Activated CD4-positive, alpha-beta T cell treated with anti-CD3 and anti-CD28 coated beads, Interleukin-2, amount 10 ng/mL, durations not matched to agents 7 days and 5 days (primary cell): Measurements from ENCODE around the gene MYMX. TPM values are rescaled to one million over a fixed set of nuclear protein-coding genes. Genes with fewer than 3 reads are reported as not detected.

Experiments used
- CTCF ChIA-PET: fragments of 350-600 bp; sonication (Branson Sonifier 250); formaldehyde crosslinking; loops from one replicate; lab custom pipeline; 2021; ENCODE audit warnings: antibody characterized with exemption; lab: Charles Lee
- POLR2A ChIA-PET: fragments of 350-600 bp; sonication (Branson Sonifier 250); formaldehyde crosslinking; loops from one replicate; lab custom pipeline; 2021; ENCODE audit warnings: antibody characterized with exemption; lab: Charles Lee
- DNase-seq: peaks from one replicate; pipeline ENCODE4 v3.0.0-alpha.2; 2020
- H3K27ac Mint-ChIP-seq: one replicate; pipeline ENCODE4 v1.8.0; 2021; ENCODE audit warnings: mild to moderate bottlenecking, moderate library complexity, mixed read lengths
- H3K27me3 Mint-ChIP-seq: one replicate; pipeline ENCODE4 v1.8.0; 2021; ENCODE audit warnings: mixed read lengths
- H3K36me3 Mint-ChIP-seq: one replicate; pipeline ENCODE4 v1.8.0; 2021; ENCODE audit warnings: low read depth, mixed read lengths
- H3K4me1 Mint-ChIP-seq: one replicate; pipeline ENCODE4 v1.8.0; 2021; ENCODE audit warnings: mixed read lengths
- H3K4me3 Mint-ChIP-seq: one replicate; pipeline ENCODE4 v1.8.0; 2021; ENCODE audit warnings: mild to moderate bottlenecking, moderate library complexity, mixed read lengths
- H3K9me3 Mint-ChIP-seq: one replicate; pipeline ENCODE4 v1.8.0; 2021; ENCODE audit warnings: mixed read lengths
- total RNA-seq, 2 experiments: library from RNA; stranded (reverse); gene quantifications; one replicate each; pipeline ENCODE4 v1.2.3, GENCODE V29; 2021

MYMX gene
- total RNA-seq, 2 experiments from 2014 or later: not detected

DNA sequence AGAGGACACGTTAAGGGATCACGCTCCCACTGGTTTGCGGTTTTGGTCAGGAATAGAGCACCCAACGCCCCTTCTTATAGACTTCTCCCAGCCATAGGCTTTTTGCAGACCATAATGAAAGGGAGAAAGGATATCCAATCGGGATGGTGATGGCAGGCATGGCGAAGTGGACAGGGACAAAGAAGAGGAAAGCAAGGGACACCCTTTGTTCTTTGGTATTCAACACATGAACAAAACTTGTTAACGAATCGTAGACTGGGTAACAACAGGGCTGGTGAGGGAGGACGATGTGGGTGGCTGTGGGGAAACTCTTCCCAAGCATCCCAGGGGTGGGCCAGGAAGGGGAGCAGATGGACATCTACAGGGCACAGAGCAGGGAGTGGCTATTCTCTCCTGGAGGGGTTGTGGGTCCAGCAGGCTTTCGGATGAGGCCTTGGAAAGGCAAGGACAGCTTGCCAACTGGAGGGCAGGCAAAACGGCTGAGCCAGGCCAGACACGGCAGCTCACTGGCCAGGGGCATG lies 28.7 kb downstream of the MYMX start:
- H3K4me3 Mint-ChIP-seq: peak overlapping the region; percentile 99
- CTCF ChIA-PET: interaction anchor here (0.6 to 7.8 kb wide), 5 partner anchors 9 to 73 kb away, joined by 3 to 66 read pairs (median 9); partner anchors contain the start of gene SLC35B2
- POLR2A ChIA-PET: no interaction called here

GRCh38 chr6:44245912-44246662 lies 29.4 kb downstream of the MYMX start:
- Mint-ChIP-seq H3K27me3 (no peaks in the 10 kb centered on the region), H3K9me3 (no peaks in the 10 kb centered on the region), H3K4me3 (peak overlapping the region; percentile 99), H3K27ac (peak overlapping the region; percentile 95), H3K36me3 (peaks cover 41% of the 10 kb centered on the region), H3K4me1 (peaks cover 43% of the 10 kb centered on the region)
- CTCF ChIA-PET: interaction anchor here (1.0 to 7.8 kb wide), 7 partner anchors 8 to 84 kb away, joined by 3 to 66 read pairs (median 9); partner anchors contain the start of genes AARS2 and SLC35B2
- POLR2A ChIA-PET: interaction anchor here (0.6 to 1.9 kb wide), 3 partner anchors 9 to 23 kb away, joined by 3 to 15 read pairs (median 5); partner anchors contain the start of gene SLC29A1
- DNase-seq: peak; percentile 79

More for the DNA sequence above, 28.7 kb downstream of the MYMX start:
- Mint-ChIP-seq H3K27ac (peak overlapping the region; percentile 95), H3K27me3 (no peaks in the 10 kb centered on the region), H3K9me3 (no peaks in the 10 kb centered on the region), H3K36me3 (peaks cover 34% of the 10 kb centered on the region), H3K4me1 (peaks cover 37% of the 10 kb centered on the region)
- DNase-seq: no peak

GRCh38 chr6:44246663-44247337 lies 30.1 kb downstream of the MYMX start, which contains the start of gene HSP90AB1:
Gene HSP90AB1, plus strand, starts transcription at chr6:44247101. Its CDS starts 1,529 bp downstream, at chr6:44248630.
- H3K36me3 Mint-ChIP-seq: peaks cover 48% of the 10 kb centered on the region

DNA sequence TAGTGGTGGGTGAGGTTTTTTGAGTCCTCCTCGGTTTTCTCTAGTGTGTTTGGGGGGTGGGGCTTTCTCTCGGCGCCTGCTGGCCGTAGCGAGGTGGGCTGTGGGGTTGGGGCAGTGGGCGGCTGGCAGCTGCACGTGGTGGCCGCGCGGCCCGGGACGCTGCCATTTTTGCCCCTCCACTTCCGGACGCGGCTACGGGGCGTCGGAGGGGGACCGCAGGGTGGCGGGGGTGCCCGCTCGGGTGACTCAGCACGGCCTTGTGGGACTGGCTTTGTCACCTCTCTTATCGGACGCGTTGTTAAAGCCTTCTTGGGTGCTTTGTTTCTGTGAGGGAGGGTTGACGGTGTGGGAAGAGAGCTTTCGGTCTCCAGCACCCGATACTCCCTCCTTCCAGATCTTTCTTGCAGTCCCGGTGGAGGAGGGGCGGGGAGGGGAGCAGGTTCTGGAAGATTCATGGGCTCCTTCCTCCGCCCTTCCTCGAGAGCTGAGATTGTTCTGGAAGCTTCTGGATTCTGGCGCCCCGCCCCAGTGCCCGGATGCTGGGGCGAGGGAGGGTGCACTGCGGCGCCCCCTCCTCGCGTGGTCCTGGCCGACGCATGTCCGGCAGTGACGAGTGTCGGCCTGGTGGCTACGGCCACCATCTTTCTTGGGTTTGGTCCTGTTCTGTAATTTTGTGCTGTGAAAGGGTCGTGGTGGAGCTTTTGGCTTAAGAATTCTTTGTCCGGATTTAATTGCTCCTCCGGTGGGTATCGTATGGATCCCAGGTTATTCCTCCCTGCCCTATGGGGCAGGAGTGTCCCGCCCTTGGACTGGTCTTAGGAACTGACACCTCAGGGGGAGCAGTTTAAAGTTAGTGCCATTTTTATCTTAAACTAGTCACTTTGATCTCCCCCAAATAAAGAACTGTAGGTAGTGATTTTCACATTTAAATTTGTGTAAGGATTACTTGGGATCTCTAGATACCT lies 30.9 kb downstream of the MYMX start:
- ChIA-PET CTCF (interaction anchor here (0.7 to 7.8 kb wide), 8 partner anchors 8 to 86 kb away, joined by 3 to 66 read pairs (median 5); partner anchors contain the start of genes AARS2 and SLC35B2), POLR2A (interaction anchor here (0.5 to 1.9 kb wide), 4 partner anchors 8 to 145 kb away, joined by 3 to 15 read pairs (median 4); partner anchors contain the start of gene SLC29A1)
- peak overlapping the region; percentile 95 for H3K27ac Mint-ChIP-seq
- H3K9me3 Mint-ChIP-seq: no peaks in the 10 kb centered on the region
- no peaks in the 10 kb centered on the region for H3K27me3 Mint-ChIP-seq
- peak overlapping the region; percentile 99 for H3K4me3 Mint-ChIP-seq
- peaks cover 53% of the 10 kb centered on the region for H3K4me1 Mint-ChIP-seq
- H3K36me3 Mint-ChIP-seq: peaks cover 55% of the 10 kb centered on the region
- DNase-seq: peak; percentile 82

More at GRCh38 chr6:44246663-44247337, 30.1 kb downstream of the MYMX start, which contains the start of gene HSP90AB1:
- ChIA-PET POLR2A (interaction anchor here (0.5 to 1.9 kb wide), 5 partner anchors 9 to 144 kb away, joined by 3 to 15 read pairs (median 3); partner anchors contain the start of gene SLC29A1), CTCF (interaction anchor here (0.7 to 7.8 kb wide), 7 partner anchors 9 to 85 kb away, joined by 3 to 66 read pairs (median 5); partner anchors contain the start of genes AARS2 and SLC35B2)
- H3K9me3 Mint-ChIP-seq: no peaks in the 10 kb centered on the region
- peak within 1 kb of the TSS; percentile 99 for H3K4me3 Mint-ChIP-seq
- no peaks in the 10 kb centered on the region for H3K27me3 Mint-ChIP-seq
- H3K27ac Mint-ChIP-seq: peak within 1 kb of the TSS; percentile 95
- DNase-seq: peak; percentile 97
- H3K4me1 Mint-ChIP-seq: peaks cover 48% of the 10 kb centered on the region

GRCh38 chr6:44248579-44248978 lies 31.9 kb downstream of the MYMX start:
- H3K36me3 Mint-ChIP-seq: peaks cover 64% of the 10 kb centered on the region
- H3K9me3 Mint-ChIP-seq: no peaks in the 10 kb centered on the region
- peak overlapping the region; percentile 99 for H3K4me3 Mint-ChIP-seq
- CTCF ChIA-PET: interaction anchor here (2.4 to 7.8 kb wide), 3 partner anchors 7 to 20 kb away, joined by 7 to 66 read pairs (median 19); partner anchors contain the start of gene SLC35B2
- H3K27me3 Mint-ChIP-seq: no peaks in the 10 kb centered on the region
- H3K4me1 Mint-ChIP-seq: peaks cover 61% of the 10 kb centered on the region
- H3K27ac Mint-ChIP-seq: peak overlapping the region; percentile 95
- DNase-seq: no peak
- POLR2A ChIA-PET: no interaction called here

DNA sequence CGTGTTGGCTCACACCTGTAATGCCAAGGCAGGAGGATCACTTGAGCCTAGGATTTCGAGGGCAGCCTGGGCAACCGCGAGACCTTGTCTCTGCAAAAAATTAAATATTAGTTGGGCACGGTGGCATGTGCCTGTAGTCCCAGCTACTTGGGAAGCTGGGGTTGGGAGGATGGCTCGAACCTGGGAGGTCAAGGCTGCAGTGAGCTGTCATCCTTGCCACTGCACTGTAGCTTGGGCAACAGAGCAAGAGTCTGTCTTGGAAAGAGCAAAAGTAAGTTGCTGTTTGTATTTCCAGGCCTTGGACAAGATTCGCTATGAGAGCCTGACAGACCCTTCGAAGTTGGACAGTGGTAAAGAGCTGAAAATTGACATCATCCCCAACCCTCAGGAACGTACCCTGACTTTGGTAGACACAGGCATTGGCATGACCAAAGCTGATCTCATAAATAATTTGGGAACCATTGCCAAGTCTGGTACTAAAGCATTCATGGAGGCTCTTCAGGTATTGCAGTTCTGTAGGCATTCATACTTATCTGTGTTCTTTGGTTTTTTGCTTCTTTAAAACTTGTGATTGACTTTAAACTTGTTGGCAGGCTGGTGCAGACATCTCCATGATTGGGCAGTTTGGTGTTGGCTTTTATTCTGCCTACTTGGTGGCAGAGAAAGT lies 32.5 kb downstream of the MYMX start:
- Mint-ChIP-seq H3K36me3 (peaks cover 69% of the 10 kb centered on the region), H3K27me3 (no peaks in the 10 kb centered on the region), H3K4me1 (peaks cover 66% of the 10 kb centered on the region), H3K4me3 (peak overlapping the region; percentile 99), H3K9me3 (no peaks in the 10 kb centered on the region), H3K27ac (peak overlapping the region; percentile 95)
- ChIA-PET CTCF (interaction anchor here (2.6 to 7.8 kb wide), 2 partner anchors 6 to 19 kb away, joined by 7 to 66 read pairs; partner anchors contain the start of gene SLC35B2), POLR2A (interaction anchor here (0.8 kb wide), 1 partner anchor 8 kb away, joined by 3 read pairs; the partner anchor contains the start of gene SLC35B2)
- DNase-seq: no peak

DNA sequence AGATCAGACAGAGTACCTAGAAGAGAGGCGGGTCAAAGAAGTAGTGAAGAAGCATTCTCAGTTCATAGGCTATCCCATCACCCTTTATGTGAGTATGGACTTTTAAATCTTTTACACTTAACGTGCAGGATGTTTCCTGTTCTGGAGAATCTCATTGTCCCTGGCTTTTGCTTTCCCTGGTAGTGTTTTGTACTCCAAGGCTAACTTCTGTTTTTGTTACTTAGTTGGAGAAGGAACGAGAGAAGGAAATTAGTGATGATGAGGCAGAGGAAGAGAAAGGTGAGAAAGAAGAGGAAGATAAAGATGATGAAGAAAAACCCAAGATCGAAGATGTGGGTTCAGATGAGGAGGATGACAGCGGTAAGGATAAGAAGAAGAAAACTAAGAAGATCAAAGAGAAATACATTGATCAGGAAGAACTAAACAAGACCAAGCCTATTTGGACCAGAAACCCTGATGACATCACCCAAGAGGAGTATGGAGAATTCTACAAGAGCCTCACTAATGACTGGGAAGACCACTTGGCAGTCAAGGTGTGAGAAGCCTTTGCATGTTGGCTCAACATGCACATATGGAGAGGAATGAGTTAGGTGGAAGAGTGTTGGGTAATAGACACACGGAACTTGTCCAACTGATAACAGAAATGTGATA lies 33.5 kb downstream of the MYMX start:
- H3K27ac Mint-ChIP-seq: no peak overlapping the region
- H3K4me1 Mint-ChIP-seq: peaks cover 72% of the 10 kb centered on the region
- H3K4me3 Mint-ChIP-seq: peak overlapping the region; percentile 3
- H3K27me3 Mint-ChIP-seq: no peaks in the 10 kb centered on the region
- no peaks in the 10 kb centered on the region for H3K9me3 Mint-ChIP-seq
- no peak for DNase-seq
- CTCF ChIA-PET: interaction anchor here (1.7 to 2.1 kb wide), 2 partner anchors 8 to 13 kb away, joined by 5 to 6 read pairs; no protein-coding TSS in a partner anchor
- H3K36me3 Mint-ChIP-seq: peaks cover 79% of the 10 kb centered on the region
- POLR2A ChIA-PET: no interaction called here

DNA sequence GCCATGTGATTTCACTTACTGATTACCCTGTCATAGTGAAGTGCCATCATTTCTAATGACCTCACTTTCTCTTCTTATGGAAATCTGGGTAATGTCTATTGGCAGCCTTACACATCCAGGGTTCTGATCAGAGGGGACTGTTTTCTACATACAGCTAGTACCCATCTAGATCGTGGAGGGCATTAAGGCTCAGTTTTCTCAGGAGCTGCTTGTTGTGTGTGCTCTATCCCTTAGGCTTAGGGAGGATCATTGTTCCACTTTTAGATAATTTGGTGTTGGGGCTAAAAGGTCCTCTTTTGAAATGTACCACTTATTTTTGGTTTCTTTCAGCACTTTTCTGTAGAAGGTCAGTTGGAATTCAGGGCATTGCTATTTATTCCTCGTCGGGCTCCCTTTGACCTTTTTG lies 34.0 kb downstream of the MYMX start:
- Mint-ChIP-seq H3K9me3 (no peaks in the 10 kb centered on the region), H3K27me3 (no peaks in the 10 kb centered on the region), H3K36me3 (peaks cover 79% of the 10 kb centered on the region), H3K4me1 (peaks cover 72% of the 10 kb centered on the region), H3K4me3 (no peak overlapping the region), H3K27ac (no peak overlapping the region)
- POLR2A ChIA-PET: no interaction called here
- DNase-seq: no peak
- CTCF ChIA-PET: interaction anchor here (0.9 to 3.2 kb wide), 5 partner anchors 8 to 26 kb away, joined by 3 to 8 read pairs (median 5); no protein-coding TSS in a partner anchor

DNA sequence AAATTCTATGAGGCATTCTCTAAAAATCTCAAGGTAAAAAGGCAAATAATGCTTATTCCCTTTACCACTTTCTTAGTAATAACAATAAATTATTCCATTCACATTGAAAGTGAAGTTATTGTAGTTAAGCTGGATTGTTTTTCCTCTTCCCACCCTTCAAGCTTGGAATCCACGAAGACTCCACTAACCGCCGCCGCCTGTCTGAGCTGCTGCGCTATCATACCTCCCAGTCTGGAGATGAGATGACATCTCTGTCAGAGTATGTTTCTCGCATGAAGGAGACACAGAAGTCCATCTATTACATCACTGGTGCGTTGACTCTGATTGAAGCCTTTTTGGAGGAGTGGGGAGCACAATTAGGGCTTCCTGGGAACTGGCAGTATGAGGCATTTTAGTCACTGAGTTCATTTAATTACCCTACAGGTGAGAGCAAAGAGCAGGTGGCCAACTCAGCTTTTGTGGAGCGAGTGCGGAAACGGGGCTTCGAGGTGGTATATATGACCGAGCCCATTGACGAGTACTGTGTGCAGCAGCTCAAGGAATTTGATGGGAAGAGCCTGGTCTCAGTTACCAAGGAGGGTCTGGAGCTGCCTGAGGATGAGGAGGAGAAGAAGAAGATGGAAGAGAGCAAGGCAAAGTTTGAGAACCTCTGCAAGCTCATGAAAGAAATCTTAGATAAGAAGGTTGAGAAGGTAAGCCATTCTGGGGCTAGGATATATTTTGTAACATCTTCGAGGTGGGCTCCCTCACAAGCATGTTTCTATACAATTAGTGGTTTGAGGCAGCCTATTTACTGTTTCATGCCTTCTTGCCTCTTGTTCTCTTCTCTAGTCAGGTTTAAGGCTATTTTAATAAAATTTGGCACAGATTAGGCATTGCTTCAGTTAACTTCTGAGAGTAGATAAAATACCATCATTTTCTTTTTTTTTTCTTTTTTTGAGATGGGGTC lies 35.1 kb downstream of the MYMX start:
- peaks cover 77% of the 10 kb centered on the region for H3K36me3 Mint-ChIP-seq
- POLR2A ChIA-PET: interaction anchor here (0.7 kb wide), 1 partner anchor 79 kb away, joined by 3 read pairs; no protein-coding TSS in a partner anchor
- DNase-seq: no peak
- no peaks in the 10 kb centered on the region for H3K27me3 Mint-ChIP-seq
- H3K9me3 Mint-ChIP-seq: no peaks in the 10 kb centered on the region
- no peak overlapping the region for H3K27ac Mint-ChIP-seq
- peaks cover 79% of the 10 kb centered on the region for H3K4me1 Mint-ChIP-seq
- H3K4me3 Mint-ChIP-seq: no peak overlapping the region
- CTCF ChIA-PET: interaction anchor here (0.9 to 3.2 kb wide), 5 partner anchors 10 to 28 kb away, joined by 3 to 8 read pairs (median 5); no protein-coding TSS in a partner anchor
